ENCODE measurements around the gene RBM25.
A peak's percentile ranks its signal among the peaks of the same experiment; 100 is the strongest.
"Not testable (repeated sequence)": the region's sequence is repeated elsewhere in the genome, so short reads cannot be mapped to it uniquely, and the experiment has no call there.

Gene RBM25

GRCh38 chr14:73058224-73058921 is at the start of gene RBM25:
Gene RBM25, plus strand, starts transcription at chr14:73058534. Its CDS starts 13,108 bp downstream, at chr14:73071642.
- peak; percentile 76 to 92 (median 88) for DNase-seq (ENCODE audit: low read depth in 4 of 4, low spot score in 1 of 4)

- not testable (repeated sequence) for DNase-seq (ENCODE audit: low read depth in 4 of 4, low spot score in 1 of 4)
Observed at GRCh38 chr14:73011189-73011588, 47.1 kb upstream of the RBM25 start.

GRCh38 chr14:73014105-73014504 is 44.2 kb upstream of the RBM25 start:
- no peak for DNase-seq (ENCODE audit: low read depth in 4 of 4, low spot score in 1 of 4)

GRCh38 chr14:73015552-73015951 is 42.8 kb upstream of the RBM25 start:
- not testable (repeated sequence) for DNase-seq (ENCODE audit: low read depth in 4 of 4, low spot score in 1 of 4)

- not testable (repeated sequence) for DNase-seq (ENCODE audit: low read depth in 4 of 4, low spot score in 1 of 4)
Observed at GRCh38 chr14:73016011-73016410, 42.3 kb upstream of the RBM25 start.

- no peak for DNase-seq (ENCODE audit: low read depth in 4 of 4, low spot score in 1 of 4)
Observed at GRCh38 chr14:73022051-73022450, 36.3 kb upstream of the RBM25 start.

GRCh38 chr14:73025544-73025943 is 32.8 kb upstream of the RBM25 start:
- DNase-seq (ENCODE audit: low read depth in 4 of 4, low spot score in 1 of 4): no peak

- no peak for DNase-seq (ENCODE audit: low read depth in 4 of 4, low spot score in 1 of 4)
Observed at GRCh38 chr14:73026243-73026844, 32.0 kb upstream of the RBM25 start.

- peak; percentile 65 to 88 (median 78) for DNase-seq (ENCODE audit: low read depth in 4 of 4, low spot score in 1 of 4)
Observed at GRCh38 chr14:73026845-73027542, 31.3 kb upstream of the RBM25 start, which contains the start of gene ZFYVE1. Gene ZFYVE1, minus strand, starts transcription at chr14:73027106. Its CDS starts 2,598 bp downstream, at chr14:73024508.

DNA sequence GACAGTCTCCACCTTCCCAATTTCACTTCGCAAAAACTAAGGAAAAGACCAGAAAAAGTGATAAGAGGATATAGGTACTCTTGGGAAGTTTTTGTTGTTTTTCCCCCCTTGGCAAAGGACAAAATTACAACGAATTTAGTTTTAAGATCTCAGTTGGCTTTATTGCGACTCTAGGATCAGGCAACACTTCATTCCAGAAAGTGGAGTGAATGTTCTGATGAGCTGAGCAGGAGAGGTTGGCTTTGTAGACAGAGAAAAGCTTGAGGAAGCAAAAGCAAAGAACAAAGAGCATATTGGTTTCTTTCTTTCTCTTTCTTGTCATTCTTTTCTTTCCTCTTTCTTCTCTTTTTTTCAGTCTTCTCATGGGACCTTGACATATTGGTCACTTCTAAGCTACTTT is 30.8 kb upstream of the RBM25 start:
- no peak for DNase-seq (ENCODE audit: low read depth in 4 of 4, low spot score in 1 of 4)

GRCh38 chr14:73027984-73028383 is 30.4 kb upstream of the RBM25 start:
- DNase-seq (ENCODE audit: low read depth in 4 of 4, low spot score in 1 of 4): no peak

DNA sequence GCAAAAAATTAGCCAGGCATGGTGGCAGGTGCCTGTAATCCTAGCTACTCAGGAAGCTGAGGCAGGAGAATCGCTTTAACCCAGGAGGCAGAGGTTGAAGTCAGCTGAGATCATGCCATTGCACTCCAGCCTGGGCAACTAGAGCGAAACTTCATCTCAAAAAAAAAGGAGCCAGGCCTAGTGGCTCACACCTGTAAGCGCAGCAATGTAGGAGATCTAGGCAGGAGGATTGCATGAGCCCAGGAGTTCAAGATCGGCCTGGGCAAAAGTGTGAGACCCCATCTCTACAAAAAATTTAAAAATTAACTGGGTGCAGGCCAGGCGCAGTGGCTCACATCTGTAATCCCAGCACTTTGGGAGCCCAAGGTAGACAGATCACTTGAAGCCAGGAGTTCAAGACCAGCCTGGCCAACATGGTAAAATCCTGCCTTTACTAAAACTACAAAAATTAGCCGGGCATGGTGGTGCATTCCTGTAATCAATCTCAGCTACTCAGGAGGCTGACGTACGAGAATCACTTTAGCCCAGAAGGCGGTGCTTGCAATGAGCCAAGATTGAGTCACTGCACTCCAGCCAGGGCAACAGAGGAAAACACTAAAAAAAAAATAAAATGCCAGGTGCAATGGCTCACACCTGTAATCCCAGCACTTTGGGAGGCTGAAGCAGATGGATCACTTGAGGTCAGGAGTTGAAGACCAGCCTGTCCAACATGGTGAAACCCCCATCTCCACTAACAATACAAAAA is 21.5 kb upstream of the RBM25 start:
- not testable (repeated sequence) for DNase-seq (ENCODE audit: low read depth in 4 of 4, low spot score in 1 of 4)

- no peak for DNase-seq (ENCODE audit: low read depth in 4 of 4, low spot score in 1 of 4)
Observed at GRCh38 chr14:73047808-73048207, 10.5 kb upstream of the RBM25 start.

DNA sequence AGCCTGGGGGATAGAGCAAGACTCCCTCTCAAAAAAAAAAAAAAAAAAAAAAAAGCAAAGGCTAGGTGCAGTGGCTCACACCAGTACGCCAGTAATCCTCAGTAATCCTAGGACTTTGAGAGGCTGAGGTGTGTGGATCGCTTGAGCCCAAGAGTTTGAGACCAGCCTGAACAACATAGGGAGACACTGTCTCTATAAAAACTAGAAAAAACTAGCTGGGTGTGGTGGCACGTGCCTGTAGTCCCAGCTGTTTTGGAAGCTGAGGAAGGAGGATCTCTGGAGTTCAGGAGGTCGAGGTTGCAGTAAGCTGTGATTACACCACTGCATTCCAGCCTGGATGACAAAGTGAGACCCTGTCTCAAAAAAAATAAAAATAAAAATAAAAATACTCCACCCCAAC is 8.9 kb upstream of the RBM25 start:
- no peak for DNase-seq (ENCODE audit: low read depth in 4 of 4, low spot score in 1 of 4)

DNA sequence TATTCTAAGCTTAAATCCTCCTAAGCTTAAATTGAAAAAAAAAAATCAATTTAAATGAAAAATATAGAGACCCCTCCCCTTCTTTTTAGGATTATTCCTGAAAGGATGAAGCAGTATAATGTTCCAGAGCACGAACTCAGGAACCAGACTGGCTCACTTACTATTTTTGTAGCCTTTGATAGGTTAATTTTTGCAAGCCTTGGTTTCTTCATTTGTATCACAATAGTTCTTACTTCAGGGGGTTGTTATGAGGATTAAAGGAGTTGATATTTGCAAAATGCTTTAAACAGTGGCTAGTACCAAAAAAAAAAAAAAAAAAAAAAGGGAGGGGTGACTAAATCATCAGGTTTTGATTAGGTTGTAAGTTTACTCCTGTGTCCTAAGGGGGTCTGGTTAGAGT is 3.1 kb upstream of the RBM25 start:
- DNase-seq (ENCODE audit: low read depth in 4 of 4, low spot score in 1 of 4): no peak

DNA sequence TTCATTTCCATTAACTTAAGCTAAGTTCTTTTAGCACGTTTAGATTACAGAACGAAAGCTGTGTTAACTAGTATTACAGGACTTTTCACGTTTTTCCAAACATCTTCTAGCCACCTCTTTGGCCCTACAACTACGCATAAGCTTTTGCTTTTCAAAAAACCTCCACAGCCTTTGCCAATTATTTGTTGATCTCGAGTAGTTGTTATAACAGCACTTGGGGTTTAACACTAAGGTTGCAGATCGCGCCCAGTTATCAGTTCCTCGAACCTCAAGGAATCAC is 450 bp upstream of the RBM25 start:
- DNase-seq (ENCODE audit: low read depth in 4 of 4, low spot score in 1 of 4): no peak

DNA sequence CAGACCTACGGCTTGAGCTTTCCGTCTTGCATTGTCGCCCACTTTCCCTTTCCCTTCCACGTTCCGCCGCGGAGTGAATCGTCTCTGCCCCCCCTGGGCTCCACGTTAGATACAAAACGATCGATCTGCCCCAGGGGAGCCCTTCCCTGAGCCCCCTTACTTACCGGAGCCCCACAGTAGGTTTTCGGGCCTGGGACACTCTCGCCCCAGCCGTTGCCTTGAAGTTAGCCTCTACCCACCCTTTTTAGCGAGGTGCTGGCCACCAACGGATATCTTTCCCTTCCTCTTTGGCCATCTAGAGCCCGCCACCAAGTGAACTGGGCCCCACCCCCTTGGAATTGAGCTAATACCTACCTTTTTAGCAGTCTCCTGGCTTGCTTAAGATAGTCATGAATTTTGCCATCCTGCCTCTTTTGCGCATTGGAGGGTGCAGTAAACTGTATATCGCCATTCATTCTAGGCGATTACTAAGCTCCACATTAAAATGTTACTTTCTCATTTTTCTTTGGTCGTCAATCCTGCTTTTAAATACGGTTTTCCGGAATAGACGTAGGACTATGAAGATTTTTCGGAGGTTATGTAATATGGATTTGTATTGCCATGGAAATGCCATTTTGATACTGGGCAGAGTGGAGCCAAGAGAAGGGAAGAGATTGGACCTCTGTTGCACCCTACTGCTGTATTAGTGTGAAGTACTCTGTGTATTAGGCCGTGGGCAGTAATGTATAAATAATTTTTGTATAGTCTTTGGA is 764 bp downstream of the RBM25 start:
- DNase-seq (ENCODE audit: low read depth in 4 of 4, low spot score in 1 of 4): no peak

- no peak for DNase-seq (ENCODE audit: low read depth in 4 of 4, low spot score in 1 of 4)
Observed at GRCh38 chr14:73069585-73069984, 11.3 kb downstream of the RBM25 start.

GRCh38 chr14:73091044-73091443 is 32.7 kb downstream of the RBM25 start:
- DNase-seq (ENCODE audit: low read depth in 4 of 4, low spot score in 1 of 4): no peak

DNA sequence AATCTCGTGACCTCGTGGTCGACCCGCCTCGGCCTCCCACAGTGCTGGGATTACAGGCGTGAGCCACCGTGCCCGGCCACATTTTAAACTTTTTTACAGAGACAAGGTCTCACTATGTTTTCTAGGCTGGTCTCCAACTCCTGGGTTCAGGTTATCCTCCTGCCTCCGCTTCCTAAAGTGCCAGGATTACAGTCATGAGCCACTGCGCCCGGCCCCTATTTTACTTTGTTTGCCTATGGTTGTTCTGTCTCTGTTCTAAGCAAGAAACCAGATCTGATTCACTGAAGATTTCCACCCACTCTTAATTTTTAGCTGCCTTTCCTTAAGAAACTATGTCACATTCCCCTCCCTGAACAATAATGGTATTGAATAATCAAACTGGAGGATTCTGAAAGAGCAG is 39.1 kb downstream of the RBM25 start:
- DNase-seq (ENCODE audit: low read depth in 4 of 4, low spot score in 1 of 4): no peak

- DNase-seq (ENCODE audit: low read depth in 4 of 4, low spot score in 1 of 4): no peak
Observed at GRCh38 chr14:73100334-73100733, 42.0 kb downstream of the RBM25 start.

Measured in stimulated activated CD4-positive, alpha-beta T cell treated with anti-CD3 and anti-CD28 coated beads, Interleukin-1b, Interleukin-23, amount 100 ng/mL, for 24 hours (primary cell).